Tibial nerve (tissue), 4 donors: ENCODE results near the gene ACTR6. TPM values are rescaled to one million over a fixed set of nuclear protein-coding genes. Genes with fewer than 3 reads are reported as not detected.

Experiments used
- DNase-seq, 2 donors: peaks; one replicate each; pipeline ENCODE4 v3.0.0-alpha.2; 2019; ENCODE audit warnings: low spot score in 2 of 2
- H3K27ac ChIP-seq, 4 donors: fragments of 200-600 bp; sonication (generic) in 3 of 4; one replicate each; pipeline ENCODE4 v1.5.1; 2017 to 2019; ENCODE audit warnings: mild to moderate bottlenecking in 1 of 4
- H3K27me3 ChIP-seq, 2 donors: fragments of 200-600 bp; sonication (generic) in 1 of 2; one replicate each; pipeline versions ENCODE4 v1.5.1 to v1.6.0; 2017 to 2019
- H3K36me3 ChIP-seq, 3 donors: fragments of 200-600 bp; sonication (generic); one replicate each; pipeline ENCODE4 v1.5.1; 2018 to 2019
- H3K4me1 ChIP-seq, 4 donors: fragments of 200-600 bp; sonication (generic) in 3 of 4; one replicate each; pipeline ENCODE4 v1.5.1; 2017 to 2019
- H3K4me3 ChIP-seq, 4 donors: fragments of 200-600 bp; sonication (generic) in 3 of 4; one replicate each; pipeline ENCODE4 v1.5.1; 2017 to 2019; ENCODE audit warnings: mild to moderate bottlenecking in 1 of 4, moderate library complexity in 1 of 4
- H3K9me3 ChIP-seq, 4 donors: fragments of 200-600 bp; sonication (generic) in 3 of 4; one replicate each; pipeline ENCODE4 v1.5.1; 2017 to 2019
- CTCF ChIP-seq, 5 experiments: fragments of 200-600 bp in 3 of 5; fragments of 450-650 bp in 2 of 5; sonication (generic) in 3 of 5; IDR thresholded peaks; one replicate each; pipeline ENCODE4 v1.5.1; 2016 to 2019; ENCODE audit warnings: antibody characterized with exemption in 5 of 5, mild to moderate bottlenecking in 3 of 5, moderate library complexity in 2 of 5
- EP300 ChIP-seq, 2 donors: sonication (generic); formaldehyde crosslinking; IDR thresholded peaks; one replicate each; pipeline ENCODE4 v1.6.1; 2017; ENCODE audit warnings: antibody characterized with exemption in 2 of 2, mild to moderate bottlenecking in 1 of 2
- POLR2A ChIP-seq, 2 donors: fragments of 450-650 bp; IDR thresholded peaks; one replicate each; pipeline ENCODE4 v1.6.1; 2017; ENCODE audit warnings: antibody characterized with exemption in 2 of 2, mild to moderate bottlenecking in 2 of 2, moderate library complexity in 2 of 2
- WGBS, 2 donors: methylation state at CpG; one replicate each; pipeline ENCODE4 v1.1.5; 2018; 5-methylcytosine and 5-hydroxymethylcytosine counted together
- total RNA-seq, 4 donors: library from RNA; depleted of rRNA; stranded (reverse); fragments of >200 nt; gene quantifications; one replicate each; pipeline ENCODE4 v1.1.0, GENCODE V29; 2016

The ACTR6 gene
- total RNA-seq, 4 donors from 2014 or later, result 11.1 to 19.5 (median 15.5) TPM

GRCh38 chr12:100157427-100157821, 43.2 kb upstream of the ACTR6 start:
- no peaks in the 10 kb centered on the region for H3K27me3 ChIP-seq
- no peak overlapping the region for H3K27ac ChIP-seq
- DNase-seq, result no peak
- no peaks in the 10 kb centered on the region for H3K9me3 ChIP-seq
- no peak for TF ChIP-seq CTCF (IDR thresholded peaks at IDR 0.05)
- TF ChIP-seq EP300 (IDR thresholded peaks at IDR 0.05), result no peak
- TF ChIP-seq POLR2A (IDR thresholded peaks at IDR 0.05), result no peak
- no peaks in the 10 kb centered on the region for H3K4me1 ChIP-seq
- H3K36me3 ChIP-seq, result no peaks in the 10 kb centered on the region
- no peak overlapping the region for H3K4me3 ChIP-seq
- 88 to 95% methylated on average over 4 to 8 of the region's 8 CpGs for WGBS, 2 donors

- WGBS, 2 donors, result 88 to 91% methylated on average over 4 of the region's 4 CpGs
- Histone ChIP-seq H3K27ac (no peak overlapping the region), H3K27me3 (no peaks in the 10 kb centered on the region), H3K4me3 (no peak overlapping the region), H3K9me3 (no peaks in the 10 kb centered on the region), H3K4me1 (peaks cover 0 to 1% (median 0%) of the 10 kb centered on the region in 4 donors), H3K36me3 (no peaks in the 10 kb centered on the region)
- TF ChIP-seq EP300 (IDR thresholded peaks at IDR 0.05), result no peak
- TF ChIP-seq CTCF (IDR thresholded peaks at IDR 0.05), result no peak
- TF ChIP-seq POLR2A (IDR thresholded peaks at IDR 0.05), result no peak
- DNase-seq, result no peak
Observed at GRCh38 chr12:100158535-100158934, 42.1 kb upstream of the ACTR6 start.

- TF ChIP-seq CTCF (IDR thresholded peaks at IDR 0.05) (no peak), EP300 (IDR thresholded peaks at IDR 0.05) (no peak), POLR2A (IDR thresholded peaks at IDR 0.05) (no peak)
- DNase-seq, result no peak
- H3K27me3 ChIP-seq, result no peaks in the 10 kb centered on the region
- H3K4me3 ChIP-seq, result no peak overlapping the region
- H3K9me3 ChIP-seq, result no peaks in the 10 kb centered on the region
- WGBS, 2 donors, result 90 to 99% methylated on average over 8 of the region's 9 CpGs
- H3K36me3 ChIP-seq, result no peaks in the 10 kb centered on the region
- peaks cover 0 to 11% (median 5%) of the 10 kb centered on the region in 4 donors for H3K4me1 ChIP-seq
- no peak overlapping the region for H3K27ac ChIP-seq
Observed at GRCh38 chr12:100159391-100160104, 41.1 kb upstream of the ACTR6 start.

- H3K27ac ChIP-seq, result no peak overlapping the region
- no peaks in the 10 kb centered on the region for H3K27me3 ChIP-seq
- WGBS, 2 donors, result 1 to 3% methylated on average over 16 of the region's 16 CpGs
- peak in 1 of 5 experiments; percentile 34 for TF ChIP-seq CTCF (IDR thresholded peaks at IDR 0.05)
- TF ChIP-seq EP300 (IDR thresholded peaks at IDR 0.05), result no peak
- TF ChIP-seq POLR2A (IDR thresholded peaks at IDR 0.05), result no peak
- H3K9me3 ChIP-seq, result no peaks in the 10 kb centered on the region
- H3K36me3 ChIP-seq, result no peaks in the 10 kb centered on the region
- peak; percentile 21 to 33 for DNase-seq
- H3K4me3 ChIP-seq, result peak overlapping the region in 2 of 4 donors; percentile 14 to 41
- peaks cover 0 to 11% (median 5%) of the 10 kb centered on the region in 4 donors for H3K4me1 ChIP-seq
Observed at GRCh38 chr12:100163416-100164152, 37.0 kb upstream of the ACTR6 start.

- H3K27ac ChIP-seq, result no peak overlapping the region
- WGBS, 2 donors, result 45 to 50% methylated on average over 7 of the region's 7 CpGs
- H3K9me3 ChIP-seq, result no peaks in the 10 kb centered on the region
- no peaks in the 10 kb centered on the region for H3K36me3 ChIP-seq
- peak overlapping the region in 2 of 4 donors; percentile 14 to 41 for H3K4me3 ChIP-seq
- no peak for TF ChIP-seq EP300 (IDR thresholded peaks at IDR 0.05)
- TF ChIP-seq POLR2A (IDR thresholded peaks at IDR 0.05), result no peak
- no peak for TF ChIP-seq CTCF (IDR thresholded peaks at IDR 0.05)
- no peak for DNase-seq
- no peaks in the 10 kb centered on the region for H3K27me3 ChIP-seq
- H3K4me1 ChIP-seq, result peaks cover 0 to 11% (median 5%) of the 10 kb centered on the region in 4 donors
Observed at GRCh38 chr12:100164153-100164704, 36.4 kb upstream of the ACTR6 start.
